ENCODE results near the gene PARD3. TPM values are rescaled to one million over a fixed set of nuclear protein-coding genes. Genes with fewer than 3 reads are reported as not detected.

Gene PARD3
- total and polyA plus RNA-seq, 5 donors, result 10.5 to 40.3 (median 27.8) TPM

DNA sequence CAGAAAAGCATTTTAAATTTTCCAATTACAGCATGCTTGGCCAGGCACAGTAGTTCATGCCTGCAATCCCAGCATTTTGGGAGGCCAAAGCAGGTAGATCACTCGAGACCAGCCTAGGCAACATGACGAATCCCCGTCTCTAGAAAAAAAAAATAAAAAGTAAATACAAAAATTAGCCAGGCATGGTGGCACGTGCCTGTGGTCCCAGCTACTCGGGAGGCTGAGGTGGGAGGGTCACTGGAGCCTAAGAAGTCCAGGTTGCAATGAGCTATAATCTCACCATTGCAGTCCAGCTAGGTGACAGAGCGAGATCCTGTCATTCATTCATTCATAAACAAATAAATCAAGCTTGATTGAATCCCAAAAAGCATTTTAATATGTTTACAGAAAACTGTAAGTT is 234.9 kb downstream of the PARD3 start:
- no peak overlapping the region for H3K27ac ChIP-seq (ENCODE audit: low read length)
- WGBS, result 94% methylated on average over 6 of the region's 6 CpGs
- intact Hi-C loops (cut with DNase I), result no loop called here

DNA sequence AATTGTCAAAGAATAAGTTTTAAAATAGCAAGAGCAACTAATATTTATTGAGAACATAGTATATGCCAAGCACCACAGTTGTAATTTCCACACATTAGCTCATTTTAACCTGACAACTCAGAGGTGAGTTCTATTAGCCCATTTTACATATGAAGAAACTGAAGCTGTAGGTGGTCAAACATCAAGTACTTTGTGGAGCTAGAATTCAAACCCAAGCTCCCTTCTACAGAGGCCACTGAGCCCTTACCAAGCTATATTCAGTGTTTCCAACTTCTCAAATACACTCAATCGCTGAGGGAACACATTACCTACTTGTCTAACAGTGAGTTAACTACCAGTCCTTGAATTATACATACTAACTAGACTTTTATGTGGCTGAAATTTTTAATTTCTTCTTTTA is 236.6 kb downstream of the PARD3 start:
- 98% methylated on average over 1 of the region's 1 CpG for WGBS
- Histone ChIP-seq H3K9me3 (ENCODE audit: control insufficient read depth, low read length) (no peaks in the 10 kb centered on the region), H3K27ac (ENCODE audit: low read length) (no peak overlapping the region), H3K27me3 (ENCODE audit: control insufficient read depth, insufficient read depth) (no peaks in the 10 kb centered on the region), H3K4me1 (ENCODE audit: control insufficient read depth, insufficient read depth, low read length) (peaks cover 6% of the 10 kb centered on the region), H3K4me3 (ENCODE audit: low read length) (no peak overlapping the region)
- ATAC-seq, result no peak
- intact Hi-C loops (cut with DNase I), result no loop called here
- no peak for DNase-seq

More for the DNA sequence above, 234.9 kb downstream of the PARD3 start:
- Histone ChIP-seq H3K4me3 (ENCODE audit: low read length) (no peak overlapping the region), H3K9me3 (ENCODE audit: control insufficient read depth, low read length) (no peaks in the 10 kb centered on the region), H3K27me3 (ENCODE audit: control insufficient read depth, insufficient read depth) (no peaks in the 10 kb centered on the region), H3K4me1 (ENCODE audit: control insufficient read depth, insufficient read depth, low read length) (peaks cover 6% of the 10 kb centered on the region)
- no peak for ATAC-seq
- no peak for DNase-seq

DNA sequence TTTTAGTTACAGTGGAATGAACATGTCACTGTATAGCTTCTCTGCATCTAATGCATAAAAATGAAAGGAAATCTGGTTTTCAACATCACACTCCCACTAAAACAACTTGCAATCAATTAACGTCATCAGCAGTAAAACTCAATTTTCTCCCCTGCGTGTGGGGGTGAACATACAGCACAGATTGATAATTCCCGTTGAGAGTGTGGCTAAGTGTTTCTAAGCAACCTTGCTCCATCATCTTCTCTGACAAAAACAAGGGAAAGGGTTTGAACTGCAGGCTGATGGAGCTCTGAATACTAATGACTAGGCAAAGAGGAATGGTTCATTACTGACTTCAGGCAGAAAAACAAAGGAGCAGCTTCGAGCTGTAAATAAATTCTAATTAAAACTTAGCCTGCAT is 238.3 kb downstream of the PARD3 start:
- H3K4me1 ChIP-seq (ENCODE audit: control insufficient read depth, insufficient read depth, low read length), result peaks cover 2% of the 10 kb centered on the region
- no peak overlapping the region for H3K27ac ChIP-seq (ENCODE audit: low read length)
- DNase-seq, result no peak
- H3K9me3 ChIP-seq (ENCODE audit: control insufficient read depth, low read length), result no peaks in the 10 kb centered on the region
- H3K27me3 ChIP-seq (ENCODE audit: control insufficient read depth, insufficient read depth), result no peaks in the 10 kb centered on the region
- H3K4me3 ChIP-seq (ENCODE audit: low read length), result no peak overlapping the region
- ATAC-seq, result no peak
- WGBS, result 45% methylated on average over 4 of the region's 4 CpGs
- intact Hi-C loops (cut with DNase I), result no loop called here

DNA sequence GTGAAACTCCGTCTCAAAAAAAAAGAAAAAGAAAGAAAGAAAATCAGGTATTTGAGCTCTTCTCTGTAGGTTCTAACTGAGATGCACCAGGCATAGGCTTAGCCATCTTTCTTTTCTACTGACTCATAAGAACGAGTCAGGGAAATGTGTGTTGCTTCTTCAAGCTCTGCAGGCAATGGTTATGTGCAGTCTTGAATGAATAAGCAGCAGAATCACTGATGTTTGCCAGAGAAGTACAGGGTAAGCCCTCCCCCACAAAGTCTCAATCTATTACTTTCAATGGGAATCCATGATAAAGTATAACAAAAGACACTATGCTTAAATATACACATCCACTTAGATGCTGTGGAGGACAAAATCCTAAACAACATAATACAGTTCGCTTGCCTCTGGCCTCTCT is 239.2 kb downstream of the PARD3 start:
- Histone ChIP-seq H3K4me3 (ENCODE audit: low read length) (no peak overlapping the region), H3K9me3 (ENCODE audit: control insufficient read depth, low read length) (no peaks in the 10 kb centered on the region), H3K27ac (ENCODE audit: low read length) (no peak overlapping the region), H3K4me1 (ENCODE audit: control insufficient read depth, insufficient read depth, low read length) (no peaks in the 10 kb centered on the region), H3K27me3 (ENCODE audit: control insufficient read depth, insufficient read depth) (no peaks in the 10 kb centered on the region)
- DNase-seq, result no peak
- no peak for ATAC-seq
- WGBS, result 89% methylated on average over 3 of the region's 3 CpGs
- intact Hi-C loops (cut with DNase I), result no loop called here

DNA sequence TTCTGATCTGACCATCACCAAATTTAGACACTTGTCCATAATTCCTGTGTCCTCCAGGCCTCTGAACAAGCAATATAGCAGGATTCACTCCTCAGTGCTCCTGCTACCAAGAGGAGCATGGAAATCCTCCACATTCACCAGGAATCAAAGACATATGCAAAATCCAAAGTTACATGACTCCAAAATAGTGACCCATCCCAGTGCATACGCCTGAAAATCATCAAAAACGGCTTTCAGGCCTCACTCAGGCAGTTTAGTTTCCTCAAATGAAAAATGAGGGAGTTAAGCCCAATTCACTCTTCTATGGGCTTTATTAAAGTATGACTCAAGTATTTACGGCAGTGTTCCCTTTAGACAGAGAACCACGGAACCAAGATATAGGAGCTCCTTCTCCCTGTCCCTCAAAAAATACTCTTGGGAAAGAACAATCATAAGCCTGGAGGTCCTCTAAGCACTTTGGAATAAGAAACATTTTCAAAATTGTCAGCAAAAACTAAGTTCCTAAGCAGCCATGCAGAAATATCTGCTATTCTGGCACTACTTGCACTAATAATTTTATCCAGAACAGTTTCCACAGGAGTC is 240.7 kb downstream of the PARD3 start:
- no peaks in the 10 kb centered on the region for H3K4me1 ChIP-seq (ENCODE audit: control insufficient read depth, insufficient read depth, low read length)
- no peaks in the 10 kb centered on the region for H3K27me3 ChIP-seq (ENCODE audit: control insufficient read depth, insufficient read depth)
- no peak for ATAC-seq
- intact Hi-C loops (cut with DNase I), result no loop called here
- H3K27ac ChIP-seq (ENCODE audit: low read length), result no peak overlapping the region
- 48% methylated on average over 4 of the region's 4 CpGs for WGBS
- no peaks in the 10 kb centered on the region for H3K9me3 ChIP-seq (ENCODE audit: control insufficient read depth, low read length)
- DNase-seq, result no peak
- H3K4me3 ChIP-seq (ENCODE audit: low read length), result no peak overlapping the region

DNA sequence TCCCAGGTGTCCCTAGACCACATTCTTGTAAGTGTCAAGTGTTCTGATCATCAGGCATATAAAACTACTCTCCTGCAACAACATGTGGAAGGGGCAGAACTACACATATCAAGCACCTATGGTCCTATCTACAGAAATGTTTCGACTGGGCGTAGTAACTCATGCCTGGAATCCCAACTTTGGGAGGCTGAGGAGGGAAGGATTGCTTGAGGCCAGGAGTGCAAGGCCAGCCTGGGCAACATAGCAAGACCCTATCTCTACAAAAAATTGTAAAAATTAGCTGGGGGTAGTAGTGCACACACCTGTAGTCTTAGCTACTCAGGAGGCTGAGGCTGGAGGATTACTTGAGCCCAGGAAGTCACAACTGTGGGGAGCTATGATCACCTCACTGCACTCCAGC is 244.2 kb downstream of the PARD3 start:
- over 99% methylated on average over 2 of the region's 2 CpGs for WGBS
- DNase-seq (no peak), ATAC-seq (no peak)
- Histone ChIP-seq H3K27ac (ENCODE audit: low read length) (no peak overlapping the region), H3K9me3 (ENCODE audit: control insufficient read depth, low read length) (no peaks in the 10 kb centered on the region), H3K4me3 (ENCODE audit: low read length) (no peak overlapping the region), H3K4me1 (ENCODE audit: control insufficient read depth, insufficient read depth, low read length) (peaks cover 1% of the 10 kb centered on the region), H3K27me3 (ENCODE audit: control insufficient read depth, insufficient read depth) (no peaks in the 10 kb centered on the region)
- intact Hi-C loops (cut with DNase I), result no loop called here

DNA sequence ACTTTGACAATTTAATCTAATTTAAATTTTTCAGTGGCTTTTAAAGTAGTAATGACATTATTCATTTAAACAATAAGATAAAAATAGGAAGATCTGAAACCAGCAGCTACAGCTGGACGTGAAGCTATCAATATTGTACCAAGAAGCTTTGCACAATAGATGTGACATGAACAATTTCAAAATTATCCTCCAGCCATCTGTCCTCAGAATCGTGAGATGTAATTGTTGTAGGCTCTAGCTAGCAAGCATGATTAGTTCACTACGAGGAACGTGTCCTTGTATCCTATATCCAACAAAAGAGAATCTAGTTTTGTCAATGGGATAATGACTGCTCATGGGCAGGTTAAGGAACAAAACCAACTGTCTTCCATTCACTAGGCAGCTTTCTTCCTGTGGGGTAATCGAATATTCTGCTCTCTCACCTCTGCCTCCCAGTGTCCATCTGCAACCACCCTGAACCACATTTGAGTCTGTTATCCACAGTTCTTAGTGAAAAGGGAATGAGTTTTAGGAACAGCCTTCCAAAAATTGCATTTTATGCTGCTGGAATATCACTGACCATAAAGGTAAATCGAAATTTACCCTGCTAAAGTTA is 247.3 kb downstream of the PARD3 start:
- 80% methylated on average over 6 of the region's 6 CpGs for WGBS
- Histone ChIP-seq H3K9me3 (ENCODE audit: control insufficient read depth, low read length) (no peaks in the 10 kb centered on the region), H3K27ac (ENCODE audit: low read length) (no peak overlapping the region), H3K27me3 (ENCODE audit: control insufficient read depth, insufficient read depth) (no peaks in the 10 kb centered on the region), H3K4me1 (ENCODE audit: control insufficient read depth, insufficient read depth, low read length) (peaks cover 1% of the 10 kb centered on the region), H3K4me3 (ENCODE audit: low read length) (no peak overlapping the region)
- no peak for ATAC-seq
- intact Hi-C loops (cut with DNase I), result no loop called here
- no peak for DNase-seq

DNA sequence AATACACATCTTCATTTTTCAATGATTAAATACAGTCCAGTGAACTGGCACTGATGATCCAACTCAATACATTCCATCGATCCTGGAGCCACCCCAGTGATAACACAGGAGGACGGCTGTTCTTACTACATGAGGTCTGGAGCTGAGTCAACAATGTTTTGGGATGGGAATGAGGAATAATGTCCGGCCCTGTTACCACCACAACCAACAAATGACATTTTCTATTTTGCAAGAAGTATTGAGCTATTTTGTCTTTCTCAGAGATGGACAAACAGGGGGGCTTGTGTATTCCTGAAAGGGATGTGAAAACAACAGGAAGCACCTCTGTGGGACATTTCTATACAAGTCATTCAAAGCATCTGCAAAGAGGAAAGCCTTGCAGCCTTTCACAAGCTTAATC is 249.2 kb downstream of the PARD3 start:
- no peaks in the 10 kb centered on the region for H3K9me3 ChIP-seq (ENCODE audit: control insufficient read depth, low read length)
- H3K27me3 ChIP-seq (ENCODE audit: control insufficient read depth, insufficient read depth), result no peaks in the 10 kb centered on the region
- H3K4me3 ChIP-seq (ENCODE audit: low read length), result no peak overlapping the region
- no peak overlapping the region for H3K27ac ChIP-seq (ENCODE audit: low read length)
- H3K4me1 ChIP-seq (ENCODE audit: control insufficient read depth, insufficient read depth, low read length), result peaks cover 1% of the 10 kb centered on the region
- DNase-seq, result no peak
- intact Hi-C loops (cut with DNase I), result no loop called here
- no peak for ATAC-seq
- WGBS, result 29% methylated on average over 3 of the region's 3 CpGs

DNA sequence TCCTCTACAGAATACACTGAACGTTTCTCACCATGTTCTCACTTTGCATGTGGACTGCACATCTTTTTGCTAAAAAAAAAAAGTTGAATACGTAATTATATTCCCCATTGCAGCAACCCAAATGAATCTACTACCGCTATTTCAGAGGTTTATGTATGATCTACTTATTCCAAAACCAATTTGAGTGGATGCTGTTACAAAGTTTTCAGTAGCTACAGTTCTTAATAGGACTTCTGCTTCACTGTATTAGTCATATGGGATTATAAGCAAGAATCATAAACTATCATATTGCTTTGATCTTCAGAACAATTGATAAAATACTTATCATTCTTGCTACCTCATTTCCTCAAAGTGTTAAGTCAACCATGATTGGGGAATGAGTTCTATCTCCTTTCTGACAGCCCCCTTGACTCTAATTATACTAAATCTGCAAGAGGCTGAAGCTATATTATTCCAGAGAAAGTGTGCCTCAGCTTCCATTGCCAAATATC is 257.0 kb downstream of the PARD3 start:
- DNase-seq (no peak), ATAC-seq (no peak)
- 93% methylated on average over 3 of the region's 3 CpGs for WGBS
- Histone ChIP-seq H3K9me3 (ENCODE audit: control insufficient read depth, low read length) (no peaks in the 10 kb centered on the region), H3K4me3 (ENCODE audit: low read length) (no peak overlapping the region), H3K4me1 (ENCODE audit: control insufficient read depth, insufficient read depth, low read length) (no peaks in the 10 kb centered on the region), H3K27ac (ENCODE audit: low read length) (no peak overlapping the region), H3K27me3 (ENCODE audit: control insufficient read depth, insufficient read depth) (no peaks in the 10 kb centered on the region)
- intact Hi-C loops (cut with DNase I), result no loop called here

DNA sequence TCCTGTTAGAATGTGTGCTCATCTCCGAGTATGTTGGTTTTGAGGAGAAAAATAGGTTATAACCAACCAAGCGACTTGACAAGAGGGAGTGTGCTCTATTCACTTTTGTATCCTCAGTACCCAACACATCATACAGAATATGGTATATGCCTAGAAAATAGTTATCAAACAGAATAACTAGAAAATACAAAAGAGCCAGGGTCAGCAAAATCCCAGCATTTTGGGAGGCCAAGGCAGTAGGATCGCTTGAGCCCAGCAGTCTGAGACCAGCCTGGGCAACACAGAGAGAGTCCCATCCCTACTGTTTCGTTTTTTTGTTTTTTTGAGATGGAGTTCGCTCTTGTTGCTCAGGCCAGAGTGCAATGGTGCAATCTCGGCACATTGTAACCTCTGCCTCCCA is 257.9 kb downstream of the PARD3 start:
- 96% methylated on average over 6 of the region's 6 CpGs for WGBS
- DNase-seq (no peak), ATAC-seq (no peak)
- H3K9me3 ChIP-seq (ENCODE audit: control insufficient read depth, low read length), result no peaks in the 10 kb centered on the region
- intact Hi-C loops (cut with DNase I), result no loop called here
- no peaks in the 10 kb centered on the region for H3K4me1 ChIP-seq (ENCODE audit: control insufficient read depth, insufficient read depth, low read length)
- no peak overlapping the region for H3K4me3 ChIP-seq (ENCODE audit: low read length)
- H3K27me3 ChIP-seq (ENCODE audit: control insufficient read depth, insufficient read depth), result no peaks in the 10 kb centered on the region
- H3K27ac ChIP-seq (ENCODE audit: low read length), result no peak overlapping the region

DNA sequence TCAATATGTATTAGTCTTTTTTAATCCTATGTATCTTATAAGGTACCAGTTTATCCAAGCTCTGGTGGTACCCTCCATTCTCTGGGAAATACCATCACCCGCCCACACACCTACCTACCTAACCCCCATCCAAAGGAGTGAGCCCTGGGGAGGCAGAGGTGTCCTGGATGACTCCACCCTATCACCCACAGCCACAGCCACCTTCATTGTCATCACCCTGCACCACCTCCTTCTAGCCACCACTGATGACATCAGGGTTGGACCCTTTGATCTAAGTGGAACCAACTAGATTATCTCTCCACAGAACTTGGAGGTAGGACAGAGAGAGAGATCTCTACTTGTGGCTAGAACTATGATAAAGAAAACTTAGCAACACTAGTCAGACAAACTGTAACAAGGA is 259.4 kb downstream of the PARD3 start:
- H3K4me1 ChIP-seq (ENCODE audit: control insufficient read depth, insufficient read depth, low read length), result no peaks in the 10 kb centered on the region
- H3K9me3 ChIP-seq (ENCODE audit: control insufficient read depth, low read length), result no peaks in the 10 kb centered on the region
- intact Hi-C loops (cut with DNase I), result no loop called here
- H3K27me3 ChIP-seq (ENCODE audit: control insufficient read depth, insufficient read depth), result no peaks in the 10 kb centered on the region
- no peak overlapping the region for H3K4me3 ChIP-seq (ENCODE audit: low read length)
- 100% methylated on average over 1 of the region's 1 CpG for WGBS
- no peak overlapping the region for H3K27ac ChIP-seq (ENCODE audit: low read length)
- no peak for DNase-seq
- no peak for ATAC-seq

DNA sequence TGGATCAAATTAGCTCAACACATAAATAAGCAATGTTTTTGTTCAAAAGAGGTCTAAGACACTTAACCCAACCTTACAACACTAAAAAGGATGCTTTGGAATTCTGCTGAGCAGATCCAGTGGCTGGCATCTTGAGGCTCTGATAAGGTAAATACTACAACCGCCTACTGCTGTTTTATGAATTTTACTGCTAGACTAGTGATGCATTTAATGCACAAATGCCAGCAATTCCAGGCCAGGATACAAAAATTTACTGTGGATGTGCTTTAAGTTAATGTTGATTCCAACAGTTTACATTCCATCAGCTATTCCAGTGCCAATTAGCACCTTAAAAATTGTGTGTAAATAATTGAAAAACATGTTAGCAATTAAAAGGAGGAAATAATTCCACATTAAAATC is 261.3 kb downstream of the PARD3 start:
- WGBS, result 81% methylated on average over 1 of the region's 1 CpG
- ATAC-seq (no peak), DNase-seq (no peak)
- no peaks in the 10 kb centered on the region for H3K9me3 ChIP-seq (ENCODE audit: control insufficient read depth, low read length)
- H3K27me3 ChIP-seq (ENCODE audit: control insufficient read depth, insufficient read depth), result no peaks in the 10 kb centered on the region
- H3K27ac ChIP-seq (ENCODE audit: low read length), result no peak overlapping the region
- H3K4me1 ChIP-seq (ENCODE audit: control insufficient read depth, insufficient read depth, low read length), result peaks cover 1% of the 10 kb centered on the region
- no peak overlapping the region for H3K4me3 ChIP-seq (ENCODE audit: low read length)
- intact Hi-C loops (cut with DNase I), result no loop called here
